Measurements from ENCODE around the gene PROKR1.
"Not testable (repeated sequence)": the region's sequence is repeated elsewhere in the genome, so short reads cannot be mapped to it uniquely, and the experiment has no call there.

DNA sequence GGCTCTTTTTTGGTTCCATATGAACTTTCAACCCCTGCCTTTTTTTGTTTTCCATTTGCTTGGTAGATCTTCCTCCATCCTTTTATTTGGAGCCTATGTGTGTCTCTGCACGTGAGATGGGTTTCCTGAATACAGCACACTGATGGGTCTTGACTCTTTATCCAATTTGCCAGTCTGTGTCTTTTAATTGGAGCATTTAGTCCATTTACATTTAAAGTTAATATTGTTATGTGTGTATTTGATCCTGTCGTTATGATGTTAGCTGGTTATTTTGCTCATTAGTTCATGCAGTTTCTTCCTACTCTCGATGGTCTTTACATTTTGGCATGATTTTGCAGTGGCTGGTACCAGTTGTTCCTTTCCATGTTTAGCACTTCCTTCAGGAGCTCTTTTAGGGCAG, 34.5 kb downstream of the PROKR1 start:
- TF ChIP-seq CTCF (optimal IDR thresholded peaks at IDR 0.05 in 1 of 3, IDR thresholded peaks at IDR 0.05 in 1 of 3, conservative IDR thresholded peaks at IDR 0.05 in 1 of 3; ENCODE audit: extremely low read depth in 1 of 3, insufficient read depth in 2 of 3, low read length in 3 of 3); EZH2 (IDR thresholded peaks at IDR 0.05; ENCODE audit: low read length): not testable (repeated sequence)
